Vagina (tissue), 2 donors: Measurements from ENCODE around the gene SPECC1L.

ENCODE experiments used
- POLR2A ChIP-seq, 2 donors: fragments of 450-650 bp; IDR thresholded peaks; one replicate each; pipeline ENCODE4 v1.6.1; 2017; ENCODE audit warnings: antibody characterized with exemption in 2 of 2, mild to moderate bottlenecking in 2 of 2, moderate library complexity in 2 of 2
- TF ChIP-seq, protein P1 (sequence below), 3 experiments: fragments of 450-650 bp in 2 of 3; fragments of 200-600 bp in 1 of 3; sonication (generic) in 1 of 3; IDR thresholded peaks; one replicate each; pipeline ENCODE4 v1.5.1; 2017 to 2019; ENCODE audit warnings: antibody characterized with exemption in 3 of 3, mild to moderate bottlenecking in 2 of 3, moderate library complexity in 2 of 3

DNA sequence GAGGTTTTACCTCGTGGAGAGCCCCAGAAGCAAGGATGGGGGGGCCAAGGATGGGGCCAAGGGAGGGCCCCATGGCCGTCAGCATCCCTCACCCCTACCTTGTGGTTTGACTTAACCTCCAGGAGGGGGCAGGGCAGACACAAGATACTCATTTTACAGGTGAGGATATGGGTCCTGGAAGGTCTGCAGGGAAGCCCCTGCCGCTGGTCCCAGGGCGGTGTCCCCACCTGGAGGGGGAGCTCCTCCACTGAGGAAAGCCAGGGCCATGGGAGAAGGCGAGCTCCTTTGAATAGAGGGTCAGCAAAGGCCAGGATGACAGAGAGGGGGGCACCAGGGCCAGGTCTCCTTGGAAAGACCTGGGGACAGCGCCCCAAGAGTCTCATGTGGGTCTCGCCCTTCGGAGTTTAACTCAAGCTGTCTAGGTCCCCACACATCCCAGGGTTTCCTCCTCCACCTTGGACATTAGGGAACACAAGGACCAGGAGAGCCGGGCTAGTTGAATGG is 150.8 kb downstream of the SPECC1L start:
- TF ChIP-seq, protein P1, sequence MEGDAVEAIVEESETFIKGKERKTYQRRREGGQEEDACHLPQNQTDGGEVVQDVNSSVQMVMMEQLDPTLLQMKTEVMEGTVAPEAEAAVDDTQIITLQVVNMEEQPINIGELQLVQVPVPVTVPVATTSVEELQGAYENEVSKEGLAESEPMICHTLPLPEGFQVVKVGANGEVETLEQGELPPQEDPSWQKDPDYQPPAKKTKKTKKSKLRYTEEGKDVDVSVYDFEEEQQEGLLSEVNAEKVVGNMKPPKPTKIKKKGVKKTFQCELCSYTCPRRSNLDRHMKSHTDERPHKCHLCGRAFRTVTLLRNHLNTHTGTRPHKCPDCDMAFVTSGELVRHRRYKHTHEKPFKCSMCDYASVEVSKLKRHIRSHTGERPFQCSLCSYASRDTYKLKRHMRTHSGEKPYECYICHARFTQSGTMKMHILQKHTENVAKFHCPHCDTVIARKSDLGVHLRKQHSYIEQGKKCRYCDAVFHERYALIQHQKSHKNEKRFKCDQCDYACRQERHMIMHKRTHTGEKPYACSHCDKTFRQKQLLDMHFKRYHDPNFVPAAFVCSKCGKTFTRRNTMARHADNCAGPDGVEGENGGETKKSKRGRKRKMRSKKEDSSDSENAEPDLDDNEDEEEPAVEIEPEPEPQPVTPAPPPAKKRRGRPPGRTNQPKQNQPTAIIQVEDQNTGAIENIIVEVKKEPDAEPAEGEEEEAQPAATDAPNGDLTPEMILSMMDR (IDR thresholded peaks at IDR 0.05) = no peak
- no peak for TF ChIP-seq POLR2A (IDR thresholded peaks at IDR 0.05)
